ENCODE data around the gene CCNI. TPM values are rescaled to one million over a fixed set of nuclear protein-coding genes. Genes with fewer than 3 reads are reported as not detected.

The CCNI gene
- total RNA-seq, 1 experiment from 2014 or later = 240 TPM

DNA sequence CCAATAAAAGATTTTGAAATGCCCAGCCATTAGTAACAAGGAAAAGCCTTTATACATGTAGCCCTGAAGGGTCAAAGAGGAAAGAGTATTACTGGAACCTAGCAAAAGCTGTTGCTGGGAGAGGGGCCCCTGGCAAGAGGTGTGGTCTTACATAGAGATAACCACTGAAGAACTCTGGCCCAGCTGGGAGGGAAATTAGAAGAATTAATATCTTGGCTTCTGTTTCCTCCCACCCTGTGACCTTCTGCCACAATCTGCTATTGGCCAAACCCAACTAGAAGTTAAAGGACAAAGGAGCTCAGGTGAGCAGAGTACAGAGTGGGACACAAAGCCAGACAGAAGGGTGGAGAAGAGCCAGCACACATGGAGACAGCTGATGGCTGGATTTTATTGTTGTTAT lies 41.9 kb upstream of the CCNI start:
- Histone ChIP-seq H2BK120ac (ENCODE audit: low read depth, low read length, poor library complexity, severe bottlenecking) (no peak overlapping the region), H3K79me2 (ENCODE audit: insufficient read depth, low read length) (no peaks in the 10 kb centered on the region), H2AFZ (ENCODE audit: low read length) (no peak overlapping the region), H3K4ac (ENCODE audit: low read depth, low read length) (no peak overlapping the region), H3T11ph (ENCODE audit: low read length) (no peak overlapping the region), H3K56ac (ENCODE audit: insufficient read length, low read depth, low read length) (no peak overlapping the region), H2BK15ac (ENCODE audit: low read depth, low read length) (no peak overlapping the region), H3K9ac (ENCODE audit: extremely low read depth, insufficient read length, low read length) (no peak overlapping the region), H3K27ac (ENCODE audit: insufficient read length, low read depth, low read length) (no peak overlapping the region), H3K14ac (ENCODE audit: insufficient read depth, low read length) (no peak overlapping the region), H4K91ac (ENCODE audit: insufficient read length, low read depth, low read length) (no peak overlapping the region), H3K79me1 (ENCODE audit: insufficient read depth, low read depth, low read length, poor library complexity, severe bottlenecking) (no peaks in the 10 kb centered on the region), H3K4me2 (ENCODE audit: insufficient read depth, insufficient read length, low read length) (no peak overlapping the region), H3K4me1 (ENCODE audit: insufficient read depth, low read length) (no peaks in the 10 kb centered on the region), H2BK5ac (ENCODE audit: insufficient read length, low read length) (no peak overlapping the region), H3K18ac (ENCODE audit: insufficient read length, low read depth, low read length) (no peak overlapping the region), H3K23ac (ENCODE audit: insufficient read length, low read depth, low read length) (no peak overlapping the region), H4K5ac (ENCODE audit: insufficient read length, low read depth, low read length) (no peak overlapping the region), H4K8ac (replicated peaks; ENCODE audit: insufficient read length, low read depth, low read length) (no peak overlapping the region), H2AK5ac (ENCODE audit: insufficient read length, low read length) (no peak overlapping the region), H2BK12ac (ENCODE audit: insufficient read length, low read depth, low read length) (no peak overlapping the region), H3K27me3 (ENCODE audit: insufficient read depth, low read length) (no peaks in the 10 kb centered on the region), H3K23me2 (ENCODE audit: insufficient read length, low read depth, low read length, poor library complexity, severe bottlenecking) (no peaks in the 10 kb centered on the region), H4K20me1 (ENCODE audit: control insufficient read depth, insufficient read depth, insufficient read length) (no peaks in the 10 kb centered on the region), H2BK20ac (ENCODE audit: low read depth, low read length, poor library complexity, severe bottlenecking) (no peak overlapping the region), H3K9me3 (ENCODE audit: control insufficient read depth, low read depth, low read length) (no peaks in the 10 kb centered on the region)
- Mint-ChIP-seq H3K36me3 (ENCODE audit: insufficient read depth in 1 of 3, low read depth in 3 of 3) (no peaks in the 10 kb centered on the region), H3K9me3 (peaks cover 3 to 7% of the 10 kb centered on the region in 2 experiments; a peak in 2 of 5 replicates), H3K27ac (no peak overlapping the region), H3K27me3 (ENCODE audit: low read depth) (peaks cover 2% of the 10 kb centered on the region), H3K4me3 (no peak overlapping the region), H3K4me1 (peaks cover 4 to 8% of the 10 kb centered on the region in 2 experiments)
- DNase-seq = no peak
- TF ChIP-seq, protein P1, sequence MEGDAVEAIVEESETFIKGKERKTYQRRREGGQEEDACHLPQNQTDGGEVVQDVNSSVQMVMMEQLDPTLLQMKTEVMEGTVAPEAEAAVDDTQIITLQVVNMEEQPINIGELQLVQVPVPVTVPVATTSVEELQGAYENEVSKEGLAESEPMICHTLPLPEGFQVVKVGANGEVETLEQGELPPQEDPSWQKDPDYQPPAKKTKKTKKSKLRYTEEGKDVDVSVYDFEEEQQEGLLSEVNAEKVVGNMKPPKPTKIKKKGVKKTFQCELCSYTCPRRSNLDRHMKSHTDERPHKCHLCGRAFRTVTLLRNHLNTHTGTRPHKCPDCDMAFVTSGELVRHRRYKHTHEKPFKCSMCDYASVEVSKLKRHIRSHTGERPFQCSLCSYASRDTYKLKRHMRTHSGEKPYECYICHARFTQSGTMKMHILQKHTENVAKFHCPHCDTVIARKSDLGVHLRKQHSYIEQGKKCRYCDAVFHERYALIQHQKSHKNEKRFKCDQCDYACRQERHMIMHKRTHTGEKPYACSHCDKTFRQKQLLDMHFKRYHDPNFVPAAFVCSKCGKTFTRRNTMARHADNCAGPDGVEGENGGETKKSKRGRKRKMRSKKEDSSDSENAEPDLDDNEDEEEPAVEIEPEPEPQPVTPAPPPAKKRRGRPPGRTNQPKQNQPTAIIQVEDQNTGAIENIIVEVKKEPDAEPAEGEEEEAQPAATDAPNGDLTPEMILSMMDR (conservative IDR thresholded peaks at IDR 0.05) = no peak
